ENCODE results near the gene SH3TC1.

Gene SH3TC1

GRCh38 chr4:8212622-8213021 lies 13.5 kb downstream of the SH3TC1 start:
- no peaks in the 10 kb centered on the region for H3F3A ChIP-seq (ENCODE audit: low read depth)
- no peaks in the 10 kb centered on the region for H4K20me1 ChIP-seq (ENCODE audit: insufficient read depth, low read length, poor library complexity, severe bottlenecking)
- no peak overlapping the region for H3K4me3 ChIP-seq (ENCODE audit: low read length, poor library complexity, severe bottlenecking)
- TF ChIP-seq EZH2phosphoT487 (IDR thresholded peaks at IDR 0.05; ENCODE audit: borderline replicate concordance): no peak
- H3K9me2 ChIP-seq (replicated peaks; ENCODE audit: low read depth, low read length): no peaks in the 10 kb centered on the region
- no peak overlapping the region for H3K9ac ChIP-seq (ENCODE audit: low read depth, low read length, poor library complexity, severe bottlenecking)
- H3K4me2 ChIP-seq (ENCODE audit: low read depth, low read length, poor library complexity, severe bottlenecking): no peak overlapping the region
- H3K36me3 ChIP-seq (ENCODE audit: insufficient read depth, low read length): peaks cover 22% of the 10 kb centered on the region; the same call in 1 of the 2 replicates
- H2AFZ ChIP-seq (ENCODE audit: low read length): no peak overlapping the region
- H3K4me1 ChIP-seq (ENCODE audit: insufficient read depth, low read length, poor library complexity, severe bottlenecking): peaks cover 2% of the 10 kb centered on the region
- no peaks in the 10 kb centered on the region for H3K9me3 ChIP-seq (ENCODE audit: insufficient read depth, low read depth, low read length)
- H3K79me2 ChIP-seq (ENCODE audit: insufficient read depth, low read length): no peaks in the 10 kb centered on the region
- no peaks in the 10 kb centered on the region for H3K27me3 ChIP-seq (ENCODE audit: insufficient read depth, low read length, poor library complexity, severe bottlenecking)

- H3K9me2 ChIP-seq (replicated peaks; ENCODE audit: low read depth, low read length): no peaks in the 10 kb centered on the region
Measured at GRCh38 chr4:8213121-8213520, 14.0 kb downstream of the SH3TC1 start.

GRCh38 chr4:8214136-8214535 lies 15.0 kb downstream of the SH3TC1 start:
- TF ChIP-seq EZH2phosphoT487 (IDR thresholded peaks at IDR 0.05; ENCODE audit: borderline replicate concordance): no peak
- H3K9me2 ChIP-seq (replicated peaks; ENCODE audit: low read depth, low read length): no peaks in the 10 kb centered on the region
- no peak overlapping the region for H3K9ac ChIP-seq (ENCODE audit: low read depth, low read length, poor library complexity, severe bottlenecking)
- H4K20me1 ChIP-seq (ENCODE audit: insufficient read depth, low read length, poor library complexity, severe bottlenecking): no peaks in the 10 kb centered on the region
- no peaks in the 10 kb centered on the region for H3F3A ChIP-seq (ENCODE audit: low read depth)
- no peaks in the 10 kb centered on the region for H3K27me3 ChIP-seq (ENCODE audit: insufficient read depth, low read length, poor library complexity, severe bottlenecking)
- no peaks in the 10 kb centered on the region for H3K9me3 ChIP-seq (ENCODE audit: insufficient read depth, low read depth, low read length)
- H3K36me3 ChIP-seq (ENCODE audit: insufficient read depth, low read length): peaks cover 26% of the 10 kb centered on the region; the same call in 1 of the 2 replicates
- H2AFZ ChIP-seq (ENCODE audit: low read length): no peak overlapping the region
- H3K4me2 ChIP-seq (ENCODE audit: low read depth, low read length, poor library complexity, severe bottlenecking): no peak overlapping the region
- no peak overlapping the region for H3K4me3 ChIP-seq (ENCODE audit: low read length, poor library complexity, severe bottlenecking)
- peaks cover 13% of the 10 kb centered on the region for H3K4me1 ChIP-seq (ENCODE audit: insufficient read depth, low read length, poor library complexity, severe bottlenecking)
- H3K79me2 ChIP-seq (ENCODE audit: insufficient read depth, low read length): no peaks in the 10 kb centered on the region

More at GRCh38 chr4:8213121-8213520, 14.0 kb downstream of the SH3TC1 start:
- Histone ChIP-seq H3K27me3 (ENCODE audit: insufficient read depth, low read length, poor library complexity, severe bottlenecking) (no peaks in the 10 kb centered on the region), H4K20me1 (ENCODE audit: insufficient read depth, low read length, poor library complexity, severe bottlenecking) (no peaks in the 10 kb centered on the region), H3F3A (ENCODE audit: low read depth) (no peaks in the 10 kb centered on the region), H2AFZ (ENCODE audit: low read length) (no peak overlapping the region), H3K79me2 (ENCODE audit: insufficient read depth, low read length) (no peaks in the 10 kb centered on the region), H3K4me2 (ENCODE audit: low read depth, low read length, poor library complexity, severe bottlenecking) (no peak overlapping the region), H3K4me3 (ENCODE audit: low read length, poor library complexity, severe bottlenecking) (no peak overlapping the region), H3K9ac (ENCODE audit: low read depth, low read length, poor library complexity, severe bottlenecking) (no peak overlapping the region), H3K9me3 (ENCODE audit: insufficient read depth, low read depth, low read length) (no peaks in the 10 kb centered on the region), H3K4me1 (ENCODE audit: insufficient read depth, low read length, poor library complexity, severe bottlenecking) (peaks cover 7% of the 10 kb centered on the region), H3K36me3 (ENCODE audit: insufficient read depth, low read length) (peaks cover 22% of the 10 kb centered on the region; the same call in 1 of the 2 replicates)
- no peak for TF ChIP-seq EZH2phosphoT487 (IDR thresholded peaks at IDR 0.05; ENCODE audit: borderline replicate concordance)
- TF ChIP-seq, protein P1, sequence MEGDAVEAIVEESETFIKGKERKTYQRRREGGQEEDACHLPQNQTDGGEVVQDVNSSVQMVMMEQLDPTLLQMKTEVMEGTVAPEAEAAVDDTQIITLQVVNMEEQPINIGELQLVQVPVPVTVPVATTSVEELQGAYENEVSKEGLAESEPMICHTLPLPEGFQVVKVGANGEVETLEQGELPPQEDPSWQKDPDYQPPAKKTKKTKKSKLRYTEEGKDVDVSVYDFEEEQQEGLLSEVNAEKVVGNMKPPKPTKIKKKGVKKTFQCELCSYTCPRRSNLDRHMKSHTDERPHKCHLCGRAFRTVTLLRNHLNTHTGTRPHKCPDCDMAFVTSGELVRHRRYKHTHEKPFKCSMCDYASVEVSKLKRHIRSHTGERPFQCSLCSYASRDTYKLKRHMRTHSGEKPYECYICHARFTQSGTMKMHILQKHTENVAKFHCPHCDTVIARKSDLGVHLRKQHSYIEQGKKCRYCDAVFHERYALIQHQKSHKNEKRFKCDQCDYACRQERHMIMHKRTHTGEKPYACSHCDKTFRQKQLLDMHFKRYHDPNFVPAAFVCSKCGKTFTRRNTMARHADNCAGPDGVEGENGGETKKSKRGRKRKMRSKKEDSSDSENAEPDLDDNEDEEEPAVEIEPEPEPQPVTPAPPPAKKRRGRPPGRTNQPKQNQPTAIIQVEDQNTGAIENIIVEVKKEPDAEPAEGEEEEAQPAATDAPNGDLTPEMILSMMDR (conservative IDR thresholded peaks at IDR 0.05; ENCODE audit: low read length): no peak

GRCh38 chr4:8215001-8215427 lies 15.9 kb downstream of the SH3TC1 start:
- H3K9me2 ChIP-seq (replicated peaks; ENCODE audit: low read depth, low read length): no peaks in the 10 kb centered on the region
- H3K36me3 ChIP-seq (ENCODE audit: insufficient read depth, low read length): peaks cover 30% of the 10 kb centered on the region; the same call in 1 of the 2 replicates
- H3F3A ChIP-seq (ENCODE audit: low read depth): no peaks in the 10 kb centered on the region
- TF ChIP-seq, protein P1 (conservative IDR thresholded peaks at IDR 0.05; ENCODE audit: low read length): no peak
- TF ChIP-seq EZH2phosphoT487 (IDR thresholded peaks at IDR 0.05; ENCODE audit: borderline replicate concordance): no peak
- no peak overlapping the region for H2AFZ ChIP-seq (ENCODE audit: low read length)
- H3K27me3 ChIP-seq (ENCODE audit: insufficient read depth, low read length, poor library complexity, severe bottlenecking): no peaks in the 10 kb centered on the region
- no peaks in the 10 kb centered on the region for H3K9me3 ChIP-seq (ENCODE audit: insufficient read depth, low read depth, low read length)
- no peak overlapping the region for H3K9ac ChIP-seq (ENCODE audit: low read depth, low read length, poor library complexity, severe bottlenecking)
- no peak overlapping the region for H3K4me3 ChIP-seq (ENCODE audit: low read length, poor library complexity, severe bottlenecking)
- peaks cover 13% of the 10 kb centered on the region for H3K4me1 ChIP-seq (ENCODE audit: insufficient read depth, low read length, poor library complexity, severe bottlenecking)
- no peak overlapping the region for H3K4me2 ChIP-seq (ENCODE audit: low read depth, low read length, poor library complexity, severe bottlenecking)
- H3K79me2 ChIP-seq (ENCODE audit: insufficient read depth, low read length): no peaks in the 10 kb centered on the region
- H4K20me1 ChIP-seq (ENCODE audit: insufficient read depth, low read length, poor library complexity, severe bottlenecking): no peaks in the 10 kb centered on the region
